Nephron progenitor cell (in vitro differentiated cells): ENCODE data around the gene C1orf210.
A peak's percentile ranks its signal among the peaks of the same experiment; 100 is the strongest.

ENCODE experiments used
- DNase-seq: peaks from one replicate; pipeline ENCODE4 v3.0.0; 2021
- H3K27ac Mint-ChIP-seq: 2 replicates; pipeline ENCODE4 v1.8.0; 2021; ENCODE audit warnings: mild to moderate bottlenecking, moderate library complexity, mixed read lengths
- H3K27me3 Mint-ChIP-seq: 2 replicates; pipeline ENCODE4 v1.8.0; 2021; ENCODE audit warnings: mild to moderate bottlenecking, low read depth, mixed read lengths; ENCODE audit not compliant: poor library complexity
- H3K36me3 Mint-ChIP-seq: 2 replicates; pipeline ENCODE4 v1.8.0; 2021; ENCODE audit warnings: low read depth, mixed read lengths
- H3K4me1 Mint-ChIP-seq: 2 replicates; pipeline ENCODE4 v1.8.0; 2021; ENCODE audit warnings: mixed read lengths
- H3K4me3 Mint-ChIP-seq: 2 replicates; pipeline ENCODE4 v1.8.0; 2021; ENCODE audit warnings: mild to moderate bottlenecking, moderate library complexity, mixed read lengths
- H3K9me3 Mint-ChIP-seq: 2 replicates; pipeline ENCODE4 v1.8.0; 2021; ENCODE audit warnings: mild to moderate bottlenecking, moderate library complexity, mixed read lengths
- TF ChIP-seq, protein P1 (sequence below): fragments of 200-600 bp; sonication (generic); IDR thresholded peaks from 2 replicates; pipeline ENCODE4 v1.5.0; 2021; ENCODE audit warnings: antibody characterized with exemption

C1orf210 gene

DNA sequence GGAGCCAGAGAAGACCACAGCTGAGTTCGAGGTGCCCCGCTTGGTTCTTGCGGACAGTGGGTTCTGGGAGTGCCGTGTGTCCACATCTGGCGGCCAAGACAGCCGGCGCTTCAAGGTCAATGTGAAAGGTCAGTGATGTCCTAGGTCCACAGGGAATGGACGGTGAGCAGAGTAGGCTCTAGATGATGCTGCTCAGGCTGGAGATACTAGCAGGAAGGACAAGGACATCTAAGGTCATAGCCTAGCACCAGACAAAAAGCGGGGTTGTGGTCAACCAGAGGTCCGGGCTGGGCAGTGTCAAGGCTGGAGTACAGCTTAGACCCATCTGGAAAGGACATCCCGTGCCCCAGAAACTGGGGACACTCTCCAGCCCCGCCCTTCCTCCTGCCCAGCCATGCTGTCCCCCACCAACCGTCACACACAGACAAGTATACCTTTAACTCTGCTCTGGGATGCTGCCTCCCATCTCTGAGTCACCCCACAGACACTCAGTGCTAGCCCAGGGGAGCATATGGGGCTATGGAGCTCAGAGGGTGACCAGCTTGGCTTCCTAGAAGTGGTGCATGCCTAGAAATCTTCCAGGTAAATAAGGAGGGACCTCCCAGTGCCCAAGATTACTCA, 24.1 kb upstream of the C1orf210 start:
- TF ChIP-seq, protein P1, sequence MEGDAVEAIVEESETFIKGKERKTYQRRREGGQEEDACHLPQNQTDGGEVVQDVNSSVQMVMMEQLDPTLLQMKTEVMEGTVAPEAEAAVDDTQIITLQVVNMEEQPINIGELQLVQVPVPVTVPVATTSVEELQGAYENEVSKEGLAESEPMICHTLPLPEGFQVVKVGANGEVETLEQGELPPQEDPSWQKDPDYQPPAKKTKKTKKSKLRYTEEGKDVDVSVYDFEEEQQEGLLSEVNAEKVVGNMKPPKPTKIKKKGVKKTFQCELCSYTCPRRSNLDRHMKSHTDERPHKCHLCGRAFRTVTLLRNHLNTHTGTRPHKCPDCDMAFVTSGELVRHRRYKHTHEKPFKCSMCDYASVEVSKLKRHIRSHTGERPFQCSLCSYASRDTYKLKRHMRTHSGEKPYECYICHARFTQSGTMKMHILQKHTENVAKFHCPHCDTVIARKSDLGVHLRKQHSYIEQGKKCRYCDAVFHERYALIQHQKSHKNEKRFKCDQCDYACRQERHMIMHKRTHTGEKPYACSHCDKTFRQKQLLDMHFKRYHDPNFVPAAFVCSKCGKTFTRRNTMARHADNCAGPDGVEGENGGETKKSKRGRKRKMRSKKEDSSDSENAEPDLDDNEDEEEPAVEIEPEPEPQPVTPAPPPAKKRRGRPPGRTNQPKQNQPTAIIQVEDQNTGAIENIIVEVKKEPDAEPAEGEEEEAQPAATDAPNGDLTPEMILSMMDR = no peak
- Mint-ChIP-seq H3K27me3 (peaks cover 7% of the 10 kb centered on the region), H3K4me1 (peaks cover 16% of the 10 kb centered on the region), H3K9me3 (no peaks in the 10 kb centered on the region), H3K4me3 (no peak overlapping the region), H3K36me3 (no peaks in the 10 kb centered on the region), H3K27ac (no peak overlapping the region)
- DNase-seq = no peak

DNA sequence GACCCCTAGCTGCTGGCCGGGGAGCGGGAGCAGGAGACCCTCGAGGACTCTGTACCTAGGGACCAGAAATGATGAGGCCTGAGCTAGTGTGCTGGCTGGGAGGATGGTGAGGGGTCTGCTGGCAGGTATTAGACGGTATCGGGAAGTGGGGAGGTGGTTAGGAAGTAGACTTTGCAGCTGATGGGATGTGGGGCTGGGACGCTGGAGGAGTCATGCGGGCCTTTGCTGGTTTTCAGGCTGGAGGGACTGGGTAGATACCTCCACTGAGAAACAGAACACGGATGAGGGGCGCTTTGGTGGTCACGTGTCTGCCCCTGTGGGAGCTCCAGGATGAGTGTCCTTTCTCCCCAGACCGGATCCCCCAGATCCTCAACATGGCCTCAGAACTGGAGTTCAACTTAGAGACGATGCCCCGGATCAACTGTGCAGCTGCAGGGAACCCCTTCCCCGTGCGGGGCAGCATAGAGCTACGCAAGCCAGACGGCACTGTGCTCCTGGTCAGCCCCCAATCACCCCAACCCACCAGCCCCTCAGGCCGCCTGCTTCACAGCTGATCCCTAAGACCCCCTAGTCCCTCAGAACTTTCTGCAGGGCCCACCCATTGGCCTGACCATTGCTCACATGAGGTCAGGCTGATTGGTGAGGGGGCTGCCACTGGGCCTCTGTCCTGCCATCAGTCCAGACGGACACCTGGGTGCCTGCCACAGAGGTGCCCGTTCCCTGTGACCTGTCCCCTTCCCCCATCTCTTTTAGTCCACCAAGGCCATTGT, 23.4 kb upstream of the C1orf210 start:
- DNase-seq = no peak
- H3K27me3 Mint-ChIP-seq = peaks cover 7% of the 10 kb centered on the region
- H3K27ac Mint-ChIP-seq = no peak overlapping the region
- no peaks in the 10 kb centered on the region for H3K36me3 Mint-ChIP-seq
- H3K4me3 Mint-ChIP-seq = no peak overlapping the region
- H3K4me1 Mint-ChIP-seq = peaks cover 22% of the 10 kb centered on the region
- H3K9me3 Mint-ChIP-seq = no peaks in the 10 kb centered on the region
- TF ChIP-seq, protein P1 = no peak

DNA sequence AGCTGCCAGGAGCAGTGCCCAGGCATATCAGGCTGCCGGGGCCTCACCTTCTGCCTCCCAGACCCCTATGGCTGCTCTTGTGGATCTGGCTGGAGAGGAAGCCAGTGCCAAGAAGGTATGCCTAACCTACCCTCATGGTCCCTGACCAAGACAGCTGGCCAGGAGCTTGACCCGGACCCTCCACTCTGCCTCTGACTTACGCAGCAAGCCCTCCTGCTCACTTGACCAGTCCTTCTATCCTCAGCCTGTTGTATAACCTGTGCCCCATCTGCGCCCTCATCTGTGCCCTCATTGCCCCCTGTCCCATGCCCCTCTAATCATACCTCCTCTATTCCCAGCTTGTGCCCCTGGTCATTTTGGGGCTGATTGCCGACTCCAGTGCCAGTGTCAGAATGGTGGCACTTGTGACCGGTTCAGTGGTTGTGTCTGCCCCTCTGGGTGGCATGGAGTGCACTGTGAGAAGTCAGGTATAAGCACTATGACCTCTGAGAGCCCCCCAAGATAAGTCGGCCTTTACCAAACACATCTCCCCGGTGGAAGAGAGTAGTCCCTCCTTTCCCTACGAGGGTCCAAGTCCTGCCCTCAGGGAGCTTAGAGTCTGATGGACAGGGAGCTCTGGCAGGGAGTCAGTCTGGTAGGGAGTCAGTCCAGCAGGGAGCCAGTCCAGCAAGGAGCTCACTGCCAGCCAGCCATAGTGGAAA, 22.2 kb upstream of the C1orf210 start:
- Mint-ChIP-seq H3K27me3 (peaks cover 10% of the 10 kb centered on the region), H3K4me3 (no peak overlapping the region), H3K9me3 (no peaks in the 10 kb centered on the region), H3K4me1 (peaks cover 29% of the 10 kb centered on the region), H3K27ac (no peak overlapping the region), H3K36me3 (no peaks in the 10 kb centered on the region)
- DNase-seq = no peak
- TF ChIP-seq, protein P1 = no peak

DNA sequence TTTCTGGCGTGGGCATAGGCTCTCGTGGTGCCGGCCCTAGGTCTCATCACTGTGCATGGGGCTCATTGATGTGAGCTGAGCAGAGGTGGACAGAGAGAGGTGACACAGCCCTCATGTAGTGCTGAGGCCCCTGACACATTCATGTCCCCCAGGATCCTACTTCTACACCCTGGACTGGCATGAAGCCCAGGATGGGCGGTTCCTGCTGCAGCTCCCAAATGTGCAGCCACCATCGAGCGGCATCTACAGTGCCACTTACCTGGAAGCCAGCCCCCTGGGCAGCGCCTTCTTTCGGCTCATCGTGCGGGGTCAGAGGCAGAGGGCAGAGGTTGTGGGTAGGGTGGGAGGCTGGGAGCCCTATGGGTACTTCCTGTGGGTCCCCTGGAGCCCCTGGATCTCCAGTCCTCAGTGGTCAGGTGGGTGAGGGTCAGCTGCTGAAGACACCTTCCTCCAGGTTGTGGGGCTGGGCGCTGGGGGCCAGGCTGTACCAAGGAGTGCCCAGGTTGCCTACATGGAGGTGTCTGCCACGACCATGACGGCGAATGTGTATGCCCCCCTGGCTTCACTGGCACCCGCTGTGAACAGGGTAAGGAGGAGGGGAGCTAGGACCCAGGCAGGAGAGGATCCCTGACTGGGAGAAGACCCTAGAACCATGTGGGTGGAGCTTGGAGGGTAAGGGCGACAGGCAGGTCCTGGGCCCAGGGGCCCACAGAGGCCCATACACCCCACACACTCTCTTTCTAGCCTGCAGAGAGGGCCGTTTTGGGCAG, 21.5 kb upstream of the C1orf210 start:
- Mint-ChIP-seq H3K4me3 (no peak overlapping the region), H3K27me3 (peaks cover 13% of the 10 kb centered on the region), H3K36me3 (no peaks in the 10 kb centered on the region), H3K9me3 (no peaks in the 10 kb centered on the region), H3K4me1 (peaks cover 36% of the 10 kb centered on the region), H3K27ac (peak overlapping the region; percentile 7)
- TF ChIP-seq, protein P1 = no peak
- no peak for DNase-seq

DNA sequence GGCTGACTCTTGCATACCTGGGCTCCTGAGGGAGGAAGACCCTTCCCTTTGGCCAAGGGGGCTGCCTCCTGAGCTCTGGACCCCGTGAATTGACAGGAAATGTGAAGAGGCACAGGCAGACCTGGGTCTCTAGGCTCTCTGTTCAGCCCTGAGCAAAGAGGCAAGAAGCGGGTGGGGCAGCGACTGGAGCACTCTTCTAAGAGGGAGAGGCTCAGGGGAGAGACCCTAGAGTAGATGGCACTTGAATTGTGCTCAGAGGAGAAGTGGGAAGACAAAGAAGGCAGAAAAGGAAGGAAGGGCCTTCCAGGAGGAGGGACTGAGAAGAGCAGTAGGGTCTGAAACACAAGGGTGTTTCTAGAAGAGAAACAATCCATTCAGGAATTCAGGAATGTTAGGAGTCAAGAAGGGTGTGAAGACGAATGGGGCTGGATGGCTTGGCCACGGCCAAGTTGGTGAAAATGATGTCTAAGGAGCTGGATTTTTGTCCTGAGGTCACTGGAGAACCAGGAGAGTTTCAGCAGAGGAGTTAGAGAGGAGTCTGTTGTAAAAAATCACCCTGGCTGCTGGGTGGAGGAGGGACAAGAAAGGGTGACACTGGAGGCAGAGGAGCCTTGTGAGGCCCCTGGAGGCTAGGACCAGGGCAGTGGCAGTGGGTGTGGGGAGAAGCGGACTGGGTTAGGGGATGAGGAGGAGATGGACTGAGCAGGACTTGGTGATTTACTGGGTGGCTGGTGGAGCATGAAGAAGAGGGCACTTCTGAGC, 20.7 kb upstream of the C1orf210 start:
- Mint-ChIP-seq H3K36me3 (no peaks in the 10 kb centered on the region), H3K4me3 (no peak overlapping the region), H3K27ac (peak overlapping the region; percentile 7), H3K9me3 (no peaks in the 10 kb centered on the region), H3K27me3 (peaks cover 13% of the 10 kb centered on the region), H3K4me1 (peaks cover 38% of the 10 kb centered on the region)
- DNase-seq = no peak
- TF ChIP-seq, protein P1 = no peak
